GM21737 (cell line): ENCODE measurements around the gene NCL.
"Not testable (repeated sequence)": the region's sequence is repeated elsewhere in the genome, so short reads cannot be mapped to it uniquely, and the experiment has no call there.

Source experiments
- ATAC-seq: cut with Tn5 transposase; IDR thresholded peaks from one replicate; pipeline ENCODE4 v1.9.1; 2021; ENCODE audit warnings: mild to moderate bottlenecking, moderate library complexity; ENCODE audit not compliant: unreplicated experiment

NCL gene

GRCh38 chr2:231467613-231468530, 3.6 kb upstream of the NCL start:
- no peak for ATAC-seq

- ATAC-seq, result no peak
Observed at GRCh38 chr2:231467016-231467545, 2.8 kb upstream of the NCL start.

GRCh38 chr2:231464576-231465540, 574 bp upstream of the NCL start:
- peak; percentile 4 for ATAC-seq

GRCh38 chr2:231462729-231463465, 1.4 kb downstream of the NCL start:
- no peak for ATAC-seq

GRCh38 chr2:231461516-231461971, 2.7 kb downstream of the NCL start:
- ATAC-seq, result no peak

- ATAC-seq, result not testable (repeated sequence)
Observed at GRCh38 chr2:231460841-231461240, 3.4 kb downstream of the NCL start.

- ATAC-seq, result no peak
Observed at GRCh38 chr2:231460073-231460835, 4.0 kb downstream of the NCL start.

GRCh38 chr2:231458368-231458767, 5.9 kb downstream of the NCL start:
- no peak for ATAC-seq

GRCh38 chr2:231457101-231457500, 7.2 kb downstream of the NCL start:
- no peak for ATAC-seq

GRCh38 chr2:231456295-231457004, 7.8 kb downstream of the NCL start:
- no peak for ATAC-seq

- ATAC-seq, result no peak
Observed at GRCh38 chr2:231455890-231456289, 8.4 kb downstream of the NCL start.

- no peak for ATAC-seq
Observed at GRCh38 chr2:231455222-231455621, 9.1 kb downstream of the NCL start.

GRCh38 chr2:231454361-231454791, 9.9 kb downstream of the NCL start:
- ATAC-seq, result no peak

GRCh38 chr2:231452799-231453508, 11.3 kb downstream of the NCL start:
- no peak for ATAC-seq

GRCh38 chr2:231450548-231450989, 13.7 kb downstream of the NCL start:
- no peak for ATAC-seq

GRCh38 chr2:231449503-231450054, 14.7 kb downstream of the NCL start:
- no peak for ATAC-seq

- ATAC-seq, result no peak
Observed at GRCh38 chr2:231436957-231437356, 27.3 kb downstream of the NCL start.

- no peak for ATAC-seq
Observed at GRCh38 chr2:231433990-231434389, 30.3 kb downstream of the NCL start.
